Activated T-helper 2 cell treated with anti-CD3 and anti-CD28 coated beads, Interferon-gamma antibody, Interleukin-2, Interleukin-4, amounts not matched to agents 10 μg/mL and 5 μg/mL and 100 μg/mL, durations not matched to agents 14 hours and 24 hours and 36 hours (primary cell): ENCODE measurements around the gene SDHAF3. TPM values are rescaled to one million over a fixed set of nuclear protein-coding genes. Genes with fewer than 3 reads are reported as not detected.
"Not testable (repeated sequence)": the region's sequence is repeated elsewhere in the genome, so short reads cannot be mapped to it uniquely, and the experiment has no call there.

ENCODE experiments used
- DNase-seq: peaks from one replicate; pipeline ENCODE4 v3.0.0; 2021; ENCODE audit warnings: low spot score
- H3K27ac Mint-ChIP-seq: one replicate; pipeline ENCODE4 v1.8.0; 2021; ENCODE audit warnings: mixed read lengths
- H3K27me3 Mint-ChIP-seq: one replicate; pipeline ENCODE4 v1.8.0; 2021; ENCODE audit warnings: low read depth, mixed read lengths
- H3K36me3 Mint-ChIP-seq: one replicate; pipeline ENCODE4 v1.8.0; 2021; ENCODE audit warnings: low read depth, mixed read lengths
- H3K4me1 Mint-ChIP-seq: one replicate; pipeline ENCODE4 v1.8.0; 2021; ENCODE audit warnings: low read depth, mixed read lengths
- H3K4me3 Mint-ChIP-seq: one replicate; pipeline ENCODE4 v1.8.0; 2021; ENCODE audit warnings: low read depth, mild to moderate bottlenecking, moderate library complexity, mixed read lengths
- H3K9me3 Mint-ChIP-seq: one replicate; pipeline ENCODE4 v1.8.0; 2021; ENCODE audit warnings: mixed read lengths
- intact Hi-C: fragments of 100-400 bp; cut with micrococcal nuclease; formaldehyde crosslinking; loops from one replicate; pipeline ENCODE4 v1.15.1; 2023
- total RNA-seq: library from RNA; stranded (reverse); gene quantifications from 2 replicates; pipeline ENCODE4 v1.2.3, GENCODE V29; 2022

The SDHAF3 gene
- 23.7 and 26.9 TPM in 2 replicates for total RNA-seq

GRCh38 chr7:97117372-97118188 lies at the start of gene SDHAF3:
Gene SDHAF3, plus strand, starts transcription at chr7:97117698. Its CDS starts 26 bp downstream, at chr7:97117724.
- Mint-ChIP-seq H3K4me3 (peak within 1 kb of the TSS; percentile 95), H3K4me1 (peaks cover 37% of the 10 kb centered on the region), H3K27me3 (no peaks in the 10 kb centered on the region), H3K36me3 (peaks cover 27% of the 10 kb centered on the region), H3K9me3 (peaks cover 7% of the 10 kb centered on the region), H3K27ac (peak within 1 kb of the TSS; percentile 90)
- intact Hi-C loops = loop anchor here (2.0 to 5.0 kb wide), 4 partner anchors 60 to 989 kb away; partner anchors contain the start of genes ASNS, LMTK2 and SEM1
- DNase-seq = peak; percentile 97

- DNase-seq, H3K36me3 Mint-ChIP-seq, H3K4me1 Mint-ChIP-seq, intact Hi-C loops, H3K27ac Mint-ChIP-seq, H3K4me3 Mint-ChIP-seq, H3K27me3 Mint-ChIP-seq, H3K9me3 Mint-ChIP-seq: not testable (repeated sequence)
These were observed 45.5 kb upstream of the SDHAF3 start for GRCh38 chr7:97072025-97072424.

- intact Hi-C loops = no loop called here
- H3K4me1 Mint-ChIP-seq = peaks cover 3% of the 10 kb centered on the region
- no peak overlapping the region for H3K4me3 Mint-ChIP-seq
- no peaks in the 10 kb centered on the region for H3K9me3 Mint-ChIP-seq
- no peaks in the 10 kb centered on the region for H3K27me3 Mint-ChIP-seq
- no peak for DNase-seq
- H3K27ac Mint-ChIP-seq = no peak overlapping the region
- no peaks in the 10 kb centered on the region for H3K36me3 Mint-ChIP-seq
These were observed 41.6 kb upstream of the SDHAF3 start for GRCh38 chr7:97075928-97076327.

- Mint-ChIP-seq H3K9me3 (no peaks in the 10 kb centered on the region), H3K4me3 (no peak overlapping the region), H3K27me3 (peaks cover 7% of the 10 kb centered on the region), H3K4me1 (no peaks in the 10 kb centered on the region), H3K36me3 (no peaks in the 10 kb centered on the region), H3K27ac (no peak overlapping the region)
- DNase-seq = no peak
- intact Hi-C loops = no loop called here
These were observed 39.2 kb upstream of the SDHAF3 start for GRCh38 chr7:97078023-97078969.

- Mint-ChIP-seq H3K4me3 (no peak overlapping the region), H3K4me1 (no peaks in the 10 kb centered on the region), H3K36me3 (no peaks in the 10 kb centered on the region), H3K9me3 (no peaks in the 10 kb centered on the region), H3K27me3 (peaks cover 7% of the 10 kb centered on the region), H3K27ac (no peak overlapping the region)
- intact Hi-C loops = no loop called here
- DNase-seq = no peak
These were observed 38.2 kb upstream of the SDHAF3 start for GRCh38 chr7:97079300-97079699.

GRCh38 chr7:97081521-97082300 lies 35.8 kb upstream of the SDHAF3 start:
- no peaks in the 10 kb centered on the region for H3K4me1 Mint-ChIP-seq
- DNase-seq = no peak
- intact Hi-C loops = no loop called here
- no peaks in the 10 kb centered on the region for H3K9me3 Mint-ChIP-seq
- no peak overlapping the region for H3K4me3 Mint-ChIP-seq
- H3K27ac Mint-ChIP-seq = no peak overlapping the region
- no peaks in the 10 kb centered on the region for H3K36me3 Mint-ChIP-seq
- peaks cover 7% of the 10 kb centered on the region for H3K27me3 Mint-ChIP-seq

- H3K4me1 Mint-ChIP-seq = no peaks in the 10 kb centered on the region
- H3K36me3 Mint-ChIP-seq = no peaks in the 10 kb centered on the region
- H3K4me3 Mint-ChIP-seq = no peak overlapping the region
- intact Hi-C loops = no loop called here
- no peaks in the 10 kb centered on the region for H3K9me3 Mint-ChIP-seq
- H3K27me3 Mint-ChIP-seq = peaks cover 12% of the 10 kb centered on the region
- no peak for DNase-seq
- H3K27ac Mint-ChIP-seq = no peak overlapping the region
These were observed 29.1 kb upstream of the SDHAF3 start for GRCh38 chr7:97088364-97088763.

- no peak for DNase-seq
- no peaks in the 10 kb centered on the region for H3K9me3 Mint-ChIP-seq
- intact Hi-C loops = no loop called here
- H3K36me3 Mint-ChIP-seq = no peaks in the 10 kb centered on the region
- H3K27ac Mint-ChIP-seq = no peak overlapping the region
- H3K4me1 Mint-ChIP-seq = no peaks in the 10 kb centered on the region
- H3K4me3 Mint-ChIP-seq = no peak overlapping the region
- peaks cover 14% of the 10 kb centered on the region for H3K27me3 Mint-ChIP-seq
These were observed 27.7 kb upstream of the SDHAF3 start for GRCh38 chr7:97089771-97090170.

GRCh38 chr7:97090761-97091353 lies 26.6 kb upstream of the SDHAF3 start:
- no peaks in the 10 kb centered on the region for H3K4me1 Mint-ChIP-seq
- intact Hi-C loops = no loop called here
- no peak for DNase-seq
- H3K4me3 Mint-ChIP-seq = no peak overlapping the region
- H3K36me3 Mint-ChIP-seq = no peaks in the 10 kb centered on the region
- H3K27ac Mint-ChIP-seq = no peak overlapping the region
- peaks cover 14% of the 10 kb centered on the region for H3K27me3 Mint-ChIP-seq
- no peaks in the 10 kb centered on the region for H3K9me3 Mint-ChIP-seq

- Mint-ChIP-seq H3K9me3 (no peaks in the 10 kb centered on the region), H3K27me3 (peaks cover 10% of the 10 kb centered on the region), H3K4me3 (no peak overlapping the region), H3K4me1 (no peaks in the 10 kb centered on the region), H3K36me3 (no peaks in the 10 kb centered on the region), H3K27ac (no peak overlapping the region)
- intact Hi-C loops = no loop called here
- DNase-seq = no peak
These were observed 23.1 kb upstream of the SDHAF3 start for GRCh38 chr7:97094284-97094930.

- no peaks in the 10 kb centered on the region for H3K9me3 Mint-ChIP-seq
- no peaks in the 10 kb centered on the region for H3K4me1 Mint-ChIP-seq
- intact Hi-C loops = no loop called here
- no peak overlapping the region for H3K4me3 Mint-ChIP-seq
- no peak overlapping the region for H3K27ac Mint-ChIP-seq
- no peaks in the 10 kb centered on the region for H3K36me3 Mint-ChIP-seq
- no peak for DNase-seq
- H3K27me3 Mint-ChIP-seq = peaks cover 12% of the 10 kb centered on the region
These were observed 21.5 kb upstream of the SDHAF3 start for GRCh38 chr7:97096037-97096436.

- intact Hi-C loops = no loop called here
- H3K4me3 Mint-ChIP-seq = no peak overlapping the region
- H3K27ac Mint-ChIP-seq = no peak overlapping the region
- H3K36me3 Mint-ChIP-seq = no peaks in the 10 kb centered on the region
- DNase-seq = no peak
- peaks cover 12% of the 10 kb centered on the region for H3K27me3 Mint-ChIP-seq
- H3K4me1 Mint-ChIP-seq = no peaks in the 10 kb centered on the region
- H3K9me3 Mint-ChIP-seq = no peaks in the 10 kb centered on the region
These were observed 20.8 kb upstream of the SDHAF3 start for GRCh38 chr7:97096661-97097060.
